A549 (cell line): ENCODE measurements around the gene EPHB1.
A peak's percentile ranks its signal among the peaks of the same experiment; 100 is the strongest.

Source experiments
- CHD2 ChIP-seq: fragments of 150-350 bp; IDR thresholded peaks from 2 replicates; pipeline ENCODE4 v1.6.1; 2014; ENCODE audit warnings: low read length; ENCODE audit not compliant: partially characterized antibody
- EP300 ChIP-seq, 2 experiments: fragments of >200 bp; sonication (Bioruptor Twin); formaldehyde crosslinking; IDR thresholded peaks; 2 replicates in 1 of 2; 3 replicates in 1 of 2; pipeline ENCODE4 v1.6.1; 2016 to 2017
- PHF8 ChIP-seq: fragments of 200-600 bp; sonication (generic); IDR thresholded peaks from 2 replicates; pipeline ENCODE4 v1.6.1; 2016; ENCODE audit warnings: low read depth, mild to moderate bottlenecking, antibody characterized with exemption, moderate library complexity, borderline replicate concordance
- POLR2A ChIP-seq: IDR thresholded peaks from 2 replicates; pipeline ENCODE4 v1.6.1; 2012; ENCODE audit warnings: mild to moderate bottlenecking, low read length
- RCOR1 ChIP-seq: fragments of 150-350 bp; IDR thresholded peaks from 2 replicates; pipeline ENCODE4 v1.6.1; 2014; ENCODE audit warnings: antibody characterized with exemption, low read length, low read depth
- RNF2 ChIP-seq: fragments of 200-600 bp; sonication (generic); IDR thresholded peaks from 2 replicates; pipeline ENCODE4 v1.6.1; 2016; ENCODE audit warnings: low read depth, mild to moderate bottlenecking, antibody characterized with exemption, moderate library complexity, borderline replicate concordance
- TP53 ChIP-seq: fragments of 250-450 bp; sonication (Bioruptor Pico); IDR thresholded peaks from 2 replicates; pipeline ENCODE4 v1.5.0; 2021; ENCODE audit warnings: mild to moderate bottlenecking, moderate library complexity
- ZFP36 ChIP-seq: fragments of 450-650 bp; IDR thresholded peaks from 2 replicates; pipeline ENCODE4 v1.6.1; 2014; ENCODE audit warnings: borderline replicate concordance; ENCODE audit not compliant: partially characterized antibody
- TF ChIP-seq, protein P1 (sequence below): fragments of >200 bp; sonication (Bioruptor Twin); formaldehyde crosslinking; IDR thresholded peaks from 3 replicates; pipeline ENCODE4 v1.5.1; 2016
- TF ChIP-seq, protein P2 (sequence below): fragments of >200 bp; sonication (Bioruptor Twin); formaldehyde crosslinking; IDR thresholded peaks from 2 replicates; pipeline ENCODE4 v1.6.1; 2016
- TF ChIP-seq, protein P3 (sequence below): fragments of 200-600 bp; sonication (generic); IDR thresholded peaks from 2 replicates; pipeline ENCODE4 v1.6.1; 2016; ENCODE audit warnings: antibody characterized with exemption, mild to moderate bottlenecking, moderate library complexity
- TF ChIP-seq, protein P4 (sequence below): fragments of >200 bp; sonication (Bioruptor Twin); formaldehyde crosslinking; IDR thresholded peaks from 3 replicates; pipeline ENCODE4 v1.6.1; 2016

DNA sequence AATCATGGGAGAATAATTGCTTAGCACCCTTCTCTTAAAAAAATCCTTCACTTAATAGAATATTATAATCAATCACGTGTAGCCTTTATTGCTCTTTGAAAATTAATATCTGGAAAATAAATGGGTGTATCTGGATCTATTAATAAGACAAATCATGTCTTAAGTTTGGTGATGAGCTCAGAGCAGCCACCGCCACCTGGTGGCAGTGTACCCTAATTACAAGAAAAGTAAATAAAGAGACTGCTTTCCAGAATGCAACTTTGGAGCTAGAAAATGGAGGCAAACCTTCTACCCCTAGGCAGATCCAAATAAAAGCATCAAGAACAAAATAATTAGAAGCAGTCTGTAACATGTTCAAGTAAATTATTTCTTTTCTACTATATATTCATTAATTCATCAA lies 43.5 kb downstream of the EPHB1 start:
- TF ChIP-seq PHF8 = no peak
- no peak for TF ChIP-seq CHD2
- no peak for TF ChIP-seq TP53 (CRISPR knock-in tag)
- TF ChIP-seq, protein P1, sequence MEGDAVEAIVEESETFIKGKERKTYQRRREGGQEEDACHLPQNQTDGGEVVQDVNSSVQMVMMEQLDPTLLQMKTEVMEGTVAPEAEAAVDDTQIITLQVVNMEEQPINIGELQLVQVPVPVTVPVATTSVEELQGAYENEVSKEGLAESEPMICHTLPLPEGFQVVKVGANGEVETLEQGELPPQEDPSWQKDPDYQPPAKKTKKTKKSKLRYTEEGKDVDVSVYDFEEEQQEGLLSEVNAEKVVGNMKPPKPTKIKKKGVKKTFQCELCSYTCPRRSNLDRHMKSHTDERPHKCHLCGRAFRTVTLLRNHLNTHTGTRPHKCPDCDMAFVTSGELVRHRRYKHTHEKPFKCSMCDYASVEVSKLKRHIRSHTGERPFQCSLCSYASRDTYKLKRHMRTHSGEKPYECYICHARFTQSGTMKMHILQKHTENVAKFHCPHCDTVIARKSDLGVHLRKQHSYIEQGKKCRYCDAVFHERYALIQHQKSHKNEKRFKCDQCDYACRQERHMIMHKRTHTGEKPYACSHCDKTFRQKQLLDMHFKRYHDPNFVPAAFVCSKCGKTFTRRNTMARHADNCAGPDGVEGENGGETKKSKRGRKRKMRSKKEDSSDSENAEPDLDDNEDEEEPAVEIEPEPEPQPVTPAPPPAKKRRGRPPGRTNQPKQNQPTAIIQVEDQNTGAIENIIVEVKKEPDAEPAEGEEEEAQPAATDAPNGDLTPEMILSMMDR = 0 out of 3 replicates have a peak, but pooled peaks have one; percentile 8
- TF ChIP-seq ZFP36 = no peak
- no peak for TF ChIP-seq RCOR1
- no peak for TF ChIP-seq EP300 (IDR thresholded peaks at IDR 0.05)
- TF ChIP-seq, protein P2, sequence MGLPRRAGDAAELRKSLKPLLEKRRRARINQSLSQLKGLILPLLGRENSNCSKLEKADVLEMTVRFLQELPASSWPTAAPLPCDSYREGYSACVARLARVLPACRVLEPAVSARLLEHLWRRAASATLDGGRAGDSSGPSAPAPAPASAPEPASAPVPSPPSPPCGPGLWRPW = no peak
- TF ChIP-seq RNF2 = no peak
- TF ChIP-seq POLR2A = no peak
- TF ChIP-seq, protein P3, sequence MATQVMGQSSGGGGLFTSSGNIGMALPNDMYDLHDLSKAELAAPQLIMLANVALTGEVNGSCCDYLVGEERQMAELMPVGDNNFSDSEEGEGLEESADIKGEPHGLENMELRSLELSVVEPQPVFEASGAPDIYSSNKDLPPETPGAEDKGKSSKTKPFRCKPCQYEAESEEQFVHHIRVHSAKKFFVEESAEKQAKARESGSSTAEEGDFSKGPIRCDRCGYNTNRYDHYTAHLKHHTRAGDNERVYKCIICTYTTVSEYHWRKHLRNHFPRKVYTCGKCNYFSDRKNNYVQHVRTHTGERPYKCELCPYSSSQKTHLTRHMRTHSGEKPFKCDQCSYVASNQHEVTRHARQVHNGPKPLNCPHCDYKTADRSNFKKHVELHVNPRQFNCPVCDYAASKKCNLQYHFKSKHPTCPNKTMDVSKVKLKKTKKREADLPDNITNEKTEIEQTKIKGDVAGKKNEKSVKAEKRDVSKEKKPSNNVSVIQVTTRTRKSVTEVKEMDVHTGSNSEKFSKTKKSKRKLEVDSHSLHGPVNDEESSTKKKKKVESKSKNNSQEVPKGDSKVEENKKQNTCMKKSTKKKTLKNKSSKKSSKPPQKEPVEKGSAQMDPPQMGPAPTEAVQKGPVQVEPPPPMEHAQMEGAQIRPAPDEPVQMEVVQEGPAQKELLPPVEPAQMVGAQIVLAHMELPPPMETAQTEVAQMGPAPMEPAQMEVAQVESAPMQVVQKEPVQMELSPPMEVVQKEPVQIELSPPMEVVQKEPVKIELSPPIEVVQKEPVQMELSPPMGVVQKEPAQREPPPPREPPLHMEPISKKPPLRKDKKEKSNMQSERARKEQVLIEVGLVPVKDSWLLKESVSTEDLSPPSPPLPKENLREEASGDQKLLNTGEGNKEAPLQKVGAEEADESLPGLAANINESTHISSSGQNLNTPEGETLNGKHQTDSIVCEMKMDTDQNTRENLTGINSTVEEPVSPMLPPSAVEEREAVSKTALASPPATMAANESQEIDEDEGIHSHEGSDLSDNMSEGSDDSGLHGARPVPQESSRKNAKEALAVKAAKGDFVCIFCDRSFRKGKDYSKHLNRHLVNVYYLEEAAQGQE = no peak
- TF ChIP-seq, protein P4, sequence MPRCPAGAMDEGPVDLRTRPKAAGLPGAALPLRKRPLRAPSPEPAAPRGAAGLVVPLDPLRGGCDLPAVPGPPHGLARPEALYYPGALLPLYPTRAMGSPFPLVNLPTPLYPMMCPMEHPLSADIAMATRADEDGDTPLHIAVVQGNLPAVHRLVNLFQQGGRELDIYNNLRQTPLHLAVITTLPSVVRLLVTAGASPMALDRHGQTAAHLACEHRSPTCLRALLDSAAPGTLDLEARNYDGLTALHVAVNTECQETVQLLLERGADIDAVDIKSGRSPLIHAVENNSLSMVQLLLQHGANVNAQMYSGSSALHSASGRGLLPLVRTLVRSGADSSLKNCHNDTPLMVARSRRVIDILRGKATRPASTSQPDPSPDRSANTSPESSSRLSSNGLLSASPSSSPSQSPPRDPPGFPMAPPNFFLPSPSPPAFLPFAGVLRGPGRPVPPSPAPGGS = no peak
